HG03159 (cell line): ENCODE measurements around the gene FGD4.

Experiments used
- ATAC-seq: cut with Tn5 transposase; IDR thresholded peaks from one replicate; pipeline ENCODE4 v1.9.1; 2021; ENCODE audit warnings: mild to moderate bottlenecking, moderate library complexity; ENCODE audit not compliant: unreplicated experiment

FGD4 gene

GRCh38 chr12:32402946-32403345 is 3.6 kb downstream of the FGD4 start:
- ATAC-seq, result no peak

GRCh38 chr12:32407795-32408194 is 8.4 kb downstream of the FGD4 start:
- no peak for ATAC-seq

GRCh38 chr12:32413412-32413811 is 14.1 kb downstream of the FGD4 start:
- ATAC-seq, result no peak

- ATAC-seq, result no peak
Observed at GRCh38 chr12:32418221-32418620, 18.9 kb downstream of the FGD4 start.

- no peak for ATAC-seq
Observed at GRCh38 chr12:32418903-32419519, 19.7 kb downstream of the FGD4 start.

GRCh38 chr12:32419520-32419960 is 20.2 kb downstream of the FGD4 start:
- no peak for ATAC-seq

GRCh38 chr12:32420356-32420755 is 21.0 kb downstream of the FGD4 start:
- no peak for ATAC-seq

GRCh38 chr12:32423559-32423958 is 24.2 kb downstream of the FGD4 start:
- no peak for ATAC-seq

- no peak for ATAC-seq
Observed at GRCh38 chr12:32431025-32431424, 31.7 kb downstream of the FGD4 start.

- no peak for ATAC-seq
Observed at GRCh38 chr12:32435921-32436705, 36.8 kb downstream of the FGD4 start.

GRCh38 chr12:32437095-32437515 is 37.7 kb downstream of the FGD4 start:
- ATAC-seq, result no peak

GRCh38 chr12:32440120-32440865 is 40.9 kb downstream of the FGD4 start:
- ATAC-seq, result no peak

GRCh38 chr12:32443491-32443890 is 44.1 kb downstream of the FGD4 start:
- ATAC-seq, result no peak

- no peak for ATAC-seq
Observed at GRCh38 chr12:32444895-32445294, 45.5 kb downstream of the FGD4 start.

GRCh38 chr12:32445356-32445755 is 46.0 kb downstream of the FGD4 start:
- no peak for ATAC-seq

- no peak for ATAC-seq
Observed at GRCh38 chr12:32446316-32447119, 47.2 kb downstream of the FGD4 start.

- no peak for ATAC-seq
Observed at GRCh38 chr12:32448586-32448985, 49.2 kb downstream of the FGD4 start.

- no peak for ATAC-seq
Observed at GRCh38 chr12:32450363-32450762, 51.0 kb downstream of the FGD4 start.

- no peak for ATAC-seq
Observed at GRCh38 chr12:32450768-32451167, 51.4 kb downstream of the FGD4 start.

- no peak for ATAC-seq
Observed at GRCh38 chr12:32451816-32452215, 52.5 kb downstream of the FGD4 start.

GRCh38 chr12:32454075-32454474 is 54.7 kb downstream of the FGD4 start:
- no peak for ATAC-seq
